CD4-positive, alpha-beta T cell treated with Interleukin-4 for 4 hours (primary cell): ENCODE results near the gene LIPE.

Experiments
- DNase-seq: peaks from one replicate; pipeline ENCODE4 v3.0.0-alpha.2; 2020

Gene LIPE

GRCh38 chr19:42411581-42412178 is 15.5 kb downstream of the LIPE start:
- no peak for DNase-seq

- DNase-seq, result no peak
Observed at GRCh38 chr19:42410371-42410770, 16.8 kb downstream of the LIPE start.

- DNase-seq, result no peak
Observed at GRCh38 chr19:42409477-42409876, 17.7 kb downstream of the LIPE start.

GRCh38 chr19:42407816-42408175 is 19.4 kb downstream of the LIPE start:
- DNase-seq, result no peak

DNA sequence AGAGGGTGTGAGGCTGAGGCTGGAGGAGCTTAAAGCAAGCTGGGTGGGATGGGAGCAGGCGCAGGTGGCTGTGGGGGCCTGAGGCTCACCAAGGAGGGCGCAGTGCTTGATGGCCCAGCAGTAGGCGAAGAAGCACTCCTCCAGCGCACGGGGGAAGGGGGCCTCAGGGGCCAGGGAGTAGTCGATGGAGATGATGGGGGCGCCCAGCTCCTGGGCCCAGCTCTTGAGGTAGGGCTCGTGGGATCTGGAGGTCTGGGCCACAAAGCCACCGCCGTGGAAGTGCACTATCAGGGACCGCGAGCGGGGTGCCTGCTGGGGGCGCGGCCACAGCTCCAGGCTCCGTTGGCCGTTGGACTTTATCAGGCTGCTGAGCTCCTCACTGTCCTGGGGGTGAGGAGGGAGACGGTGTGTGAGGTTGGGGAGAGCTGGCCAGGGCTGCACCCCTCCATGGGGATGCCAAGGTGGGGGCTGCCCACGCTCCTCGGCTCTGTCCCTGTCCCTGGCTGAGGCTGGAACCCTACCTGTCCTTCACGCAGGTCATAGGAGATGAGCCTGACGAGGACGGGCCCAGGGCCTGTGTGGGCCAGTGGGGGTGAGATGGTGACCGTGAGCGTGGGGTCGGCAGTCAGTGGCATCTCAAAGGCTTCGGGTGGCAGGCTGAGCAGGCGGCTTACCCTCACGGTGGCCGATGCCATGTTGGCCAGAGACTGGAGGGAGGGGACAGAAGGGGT is 19.9 kb downstream of the LIPE start:
- no peak for DNase-seq

GRCh38 chr19:42406111-42406510 is 21.1 kb downstream of the LIPE start:
- no peak for DNase-seq

DNA sequence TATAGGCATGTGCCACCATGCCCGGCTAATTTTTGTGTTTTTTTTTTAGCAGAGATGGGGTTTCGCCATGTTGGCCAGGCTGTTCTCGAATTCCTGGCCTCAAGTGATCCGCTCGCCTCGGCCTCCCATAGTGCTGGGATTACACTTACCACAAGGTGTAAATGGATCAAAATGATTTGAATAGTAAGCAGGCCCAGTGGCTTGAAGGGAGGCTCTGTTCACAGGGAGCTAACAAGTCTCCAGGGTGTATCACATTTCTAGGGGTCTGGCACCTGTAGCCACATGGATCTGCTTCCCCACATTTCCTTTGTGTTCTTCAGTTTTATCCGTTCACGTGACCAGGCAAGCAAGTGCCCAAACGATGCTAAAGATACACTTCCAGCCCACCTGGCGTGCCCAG is 23.6 kb downstream of the LIPE start:
- no peak for DNase-seq

DNA sequence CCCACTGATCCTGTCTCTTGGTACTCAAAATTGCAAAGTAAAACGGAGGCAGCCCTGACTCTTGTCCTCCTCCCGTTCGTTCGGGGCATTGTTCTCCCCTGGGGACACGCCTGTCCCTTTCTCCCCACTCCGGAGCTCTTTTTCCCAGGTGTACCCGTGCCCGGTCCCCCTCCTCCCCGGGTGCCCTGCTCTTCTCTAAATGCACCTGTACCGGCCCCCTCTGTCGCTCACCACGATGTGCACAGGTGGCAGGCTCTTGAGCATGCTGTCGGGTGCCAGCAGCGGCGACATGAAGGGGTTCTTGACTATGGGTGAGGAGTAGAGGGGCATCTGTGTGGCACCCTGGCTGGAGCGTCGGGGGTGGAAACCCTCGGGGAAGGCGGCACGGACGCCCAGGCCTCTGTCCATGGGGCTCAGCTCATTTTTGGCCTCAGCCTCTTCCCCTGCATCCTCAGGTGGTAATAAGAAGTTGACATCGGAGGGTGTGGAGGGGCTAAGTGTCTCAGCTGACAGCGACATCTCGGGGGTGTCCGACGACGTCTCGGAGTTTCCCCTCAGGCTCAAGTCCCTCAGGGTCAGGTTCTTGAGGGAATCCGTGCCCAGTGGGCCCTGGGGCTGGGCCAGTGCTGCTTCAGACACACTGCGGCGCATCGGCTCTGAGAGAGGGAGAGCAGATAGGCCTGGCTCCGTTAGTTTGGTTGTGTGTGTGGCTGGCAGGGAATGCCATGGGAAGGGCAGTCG is 24.6 kb downstream of the LIPE start:
- DNase-seq, result no peak

DNA sequence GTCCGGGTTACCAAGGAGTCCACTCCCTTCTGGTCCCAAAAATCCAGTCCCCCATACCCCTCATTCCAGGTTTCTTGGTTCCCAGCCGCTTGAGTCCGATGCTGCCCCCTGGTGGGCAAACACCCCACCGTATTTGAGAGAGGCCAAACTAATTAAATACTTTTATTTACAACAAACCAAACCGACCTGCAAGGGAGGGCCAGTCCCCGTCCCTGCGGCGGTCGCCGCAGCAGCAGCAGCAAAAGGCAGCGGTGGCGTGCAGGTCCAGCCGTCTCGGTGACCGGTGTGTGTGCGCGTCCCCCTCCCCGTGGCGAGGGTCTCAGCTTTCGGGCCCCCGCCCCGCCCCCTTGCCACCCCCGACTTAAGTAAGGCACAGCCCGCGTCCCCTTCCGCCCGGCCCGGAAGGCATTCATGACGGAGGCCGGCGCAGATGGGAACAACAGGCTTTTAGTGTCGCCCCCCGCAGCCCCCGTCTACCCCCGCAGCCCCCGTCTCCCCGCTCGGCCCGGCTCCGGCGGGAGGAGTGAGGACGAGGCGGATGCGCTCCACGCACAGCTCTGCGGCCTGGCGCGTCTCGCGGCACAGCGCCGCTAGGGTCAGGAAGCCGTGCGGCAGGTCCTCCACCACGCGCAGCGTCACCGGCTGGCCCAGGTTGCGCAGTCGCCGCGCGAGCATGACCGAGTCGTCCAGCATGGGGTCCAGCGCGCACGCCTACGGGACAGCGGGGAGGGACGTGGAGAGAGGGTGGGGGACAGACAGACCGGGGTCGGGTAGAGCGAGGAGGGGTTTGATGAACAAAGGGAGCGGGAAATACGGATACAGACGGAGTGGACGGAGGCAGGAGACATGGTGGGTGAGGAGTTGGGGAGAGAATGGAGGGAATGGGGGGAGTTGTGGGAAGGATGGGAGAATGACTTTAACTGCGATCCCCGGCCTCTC is 25.6 kb downstream of the LIPE start:
- DNase-seq, result peak; percentile 67

DNA sequence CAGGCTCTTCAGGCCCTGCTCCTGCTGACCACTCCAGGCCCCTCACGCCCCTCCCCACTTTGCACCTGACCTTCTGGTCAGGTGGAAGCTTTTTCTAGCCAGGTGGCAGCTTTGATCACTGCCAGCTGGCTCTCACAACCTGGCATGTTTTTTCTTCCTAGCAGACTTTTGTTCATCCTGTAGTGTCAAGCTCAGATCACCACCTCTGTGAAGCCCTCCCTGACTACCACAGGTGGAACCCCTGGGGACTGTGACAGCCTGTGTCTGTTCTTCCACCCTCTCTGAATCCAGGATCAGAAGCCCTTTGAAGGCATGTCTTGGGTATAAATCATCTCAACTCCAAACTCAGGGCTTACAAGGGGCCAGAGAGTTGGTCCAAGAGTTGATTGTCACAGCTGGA is 26.8 kb downstream of the LIPE start:
- no peak for DNase-seq

- DNase-seq, result no peak
Observed at GRCh38 chr19:42397263-42398166, 29.7 kb downstream of the LIPE start.

- peak; percentile 97 for DNase-seq
Observed at GRCh38 chr19:42396381-42397262, 30.6 kb downstream of the LIPE start.

DNA sequence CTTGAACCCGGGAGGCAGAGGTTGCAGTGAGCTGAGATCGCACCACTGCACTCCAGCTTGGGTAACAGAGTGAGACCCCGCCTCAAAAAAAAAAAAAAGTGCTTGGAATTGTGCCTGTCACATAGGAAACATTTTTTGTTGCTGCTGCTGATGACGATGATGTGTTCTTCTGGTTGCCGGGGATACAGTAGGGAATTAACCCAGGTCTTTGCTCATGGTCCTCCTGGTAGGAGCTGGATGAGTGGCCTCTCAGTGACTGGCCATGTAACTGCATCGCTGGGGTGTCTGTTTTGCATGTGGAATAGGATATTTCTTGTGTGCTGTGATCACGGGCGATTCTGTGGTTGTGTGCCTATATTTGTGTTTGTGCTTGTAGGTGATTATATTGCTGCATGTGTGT is 32.4 kb downstream of the LIPE start:
- no peak for DNase-seq

DNA sequence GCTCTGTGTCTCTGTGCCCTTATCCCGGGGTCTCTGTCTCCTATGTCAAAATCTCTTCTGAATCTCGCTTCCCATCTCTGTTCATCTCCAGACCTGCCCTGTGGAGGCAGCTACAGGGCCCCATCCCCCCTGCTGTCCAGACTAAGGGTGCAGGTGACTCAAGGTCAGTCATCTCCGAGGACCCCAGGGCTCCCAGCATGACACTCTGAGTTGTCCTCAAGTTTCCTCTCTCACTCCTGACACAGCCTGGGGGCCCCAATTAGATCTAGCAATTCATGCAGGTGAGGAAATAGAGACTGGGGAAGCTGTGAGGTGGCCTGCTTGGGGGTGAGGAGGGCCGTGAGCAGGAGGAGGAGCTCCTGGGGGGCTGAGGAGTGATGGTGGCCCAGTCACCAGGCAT is 35.0 kb downstream of the LIPE start:
- DNase-seq, result no peak

- DNase-seq, result no peak
Observed at GRCh38 chr19:42389899-42390298, 37.3 kb downstream of the LIPE start, which contains the start of gene CNFN. Gene CNFN, minus strand, starts transcription at chr19:42390297. Its CDS starts 1,260 bp downstream, at chr19:42389037.

GRCh38 chr19:42388851-42389489 is 38.2 kb downstream of the LIPE start:
- DNase-seq, result no peak

DNA sequence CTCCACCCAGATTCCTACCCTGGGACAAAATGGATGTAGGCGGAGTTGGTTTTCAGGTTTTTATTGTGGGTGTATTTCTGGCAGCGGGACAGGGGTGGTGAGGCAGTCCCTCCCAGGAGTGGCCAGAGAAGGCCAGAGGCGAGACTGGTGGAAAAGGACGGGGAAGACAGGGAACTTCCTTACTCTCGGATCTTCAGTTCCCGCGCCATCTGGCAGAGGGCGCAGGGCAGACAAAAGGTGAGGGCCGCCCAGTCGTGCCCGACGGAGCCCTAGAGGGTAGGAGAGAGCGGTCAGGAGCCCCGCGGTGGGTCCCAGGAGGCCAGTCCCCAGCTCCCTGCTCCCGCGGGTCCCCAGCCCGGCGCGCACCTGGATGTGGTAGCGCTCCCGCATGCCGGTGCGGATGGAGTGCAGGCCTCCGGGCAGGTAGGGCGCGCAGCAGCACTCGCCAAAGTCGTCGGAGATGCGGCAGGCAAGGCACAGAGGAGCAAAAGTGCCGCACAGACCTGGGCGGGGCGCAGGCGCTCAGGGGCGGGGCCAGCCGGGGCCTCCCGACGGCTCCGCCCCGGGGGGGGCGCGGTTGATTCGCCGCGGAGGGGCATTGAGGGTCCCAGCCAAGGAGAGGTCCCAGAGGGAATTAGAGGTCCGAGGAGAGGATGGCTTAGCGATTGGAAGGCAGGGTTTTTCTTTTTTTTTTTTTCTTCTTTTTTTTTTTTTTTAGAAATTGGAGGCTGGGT is 40.0 kb downstream of the LIPE start:
- peak; percentile 32 for DNase-seq

DNA sequence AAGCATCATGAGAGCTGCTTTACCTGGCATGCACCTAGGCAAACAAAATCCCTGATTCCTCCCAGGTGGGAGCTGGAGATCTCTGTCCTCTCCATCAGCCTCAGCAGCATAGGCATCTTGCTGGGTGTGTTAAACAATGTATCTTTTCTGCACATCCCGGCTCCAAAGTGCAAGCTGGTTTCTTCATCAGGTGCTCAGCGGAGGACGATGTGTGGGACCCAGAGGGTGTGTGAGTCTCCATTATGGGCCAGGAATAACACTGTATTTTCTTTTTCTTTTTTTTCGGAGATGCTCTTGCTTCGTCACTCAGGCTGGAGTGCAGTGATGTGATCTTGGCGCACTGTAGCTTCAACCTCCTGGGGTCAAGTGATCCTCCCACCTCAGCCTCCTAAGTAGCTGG is 47.0 kb downstream of the LIPE start:
- no peak for DNase-seq
